Cardiac septum (tissue), 1 donor: ENCODE data around the gene LRRC7. TPM values are rescaled to one million over a fixed set of nuclear protein-coding genes. Genes with fewer than 3 reads are reported as not detected.

ENCODE experiments used
- DNase-seq: peaks from one replicate; pipeline ENCODE4 v3.0.0-alpha.2; 2020; ENCODE audit warnings: low spot score
- intact Hi-C: fragments of 100-400 bp; cut with DNase I; formaldehyde crosslinking; loops from one replicate; pipeline ENCODE4 v1.14.0; 2022
- total RNA-seq: library from RNA; stranded (reverse); fragmentation: NEBNext Ultra II Directional; extraction: Animal tissue kit (Norgen Biotek cat#: 25700); gene quantifications from one replicate; pipeline ENCODE4 v1.2.1, GENCODE V29; 2021
- donor health status: DM: no; HTN: no; CAD: no.

Gene LRRC7
- total RNA-seq, 1 donor from 2014 or later = 0.11 TPM

GRCh38 chr1:69747207-69747606 lies 179.5 kb downstream of the LRRC7 start:
- DNase-seq = no peak
- intact Hi-C loops = no loop called here

DNA sequence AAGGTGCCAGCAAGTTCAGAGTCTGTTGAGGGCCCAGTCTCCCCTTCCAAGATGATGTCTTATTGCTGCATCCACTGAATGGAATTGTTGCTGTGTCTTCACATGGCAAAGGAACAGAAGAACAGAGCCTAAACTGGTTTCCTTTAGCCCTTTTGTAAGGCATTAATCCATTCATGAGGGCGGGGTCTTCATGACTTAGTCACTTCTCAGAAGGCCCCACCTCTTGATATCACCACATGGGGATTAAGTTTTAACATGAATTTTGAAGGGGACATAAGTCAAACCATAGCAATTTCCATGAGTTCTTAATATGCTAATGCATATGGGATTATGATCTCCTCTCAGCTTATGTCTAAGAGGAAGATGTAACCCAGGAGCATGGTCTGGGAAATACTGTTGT lies 182.9 kb downstream of the LRRC7 start:
- intact Hi-C loops = no loop called here

DNA sequence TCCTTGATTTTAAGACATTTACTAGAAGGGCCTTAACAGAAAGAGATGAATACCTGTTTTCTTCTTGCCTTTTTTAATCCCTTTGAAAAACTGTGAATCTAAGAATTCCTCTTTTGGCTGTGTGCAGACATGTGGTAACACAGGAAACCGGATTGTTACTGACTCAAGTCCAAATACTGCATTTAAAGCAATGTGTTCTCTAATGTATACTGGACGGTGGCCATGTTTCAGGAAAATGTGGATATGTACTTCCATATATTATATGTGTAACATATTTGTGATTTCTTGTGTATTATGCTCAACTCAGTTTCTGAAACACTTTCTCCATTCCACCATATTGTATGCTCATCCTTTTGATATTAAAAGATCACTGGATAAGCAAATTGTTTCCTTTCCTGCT lies 185.1 kb downstream of the LRRC7 start:
- DNase-seq = no peak
- intact Hi-C loops = no loop called here

More for the DNA sequence above, 182.9 kb downstream of the LRRC7 start:
- DNase-seq = no peak

DNA sequence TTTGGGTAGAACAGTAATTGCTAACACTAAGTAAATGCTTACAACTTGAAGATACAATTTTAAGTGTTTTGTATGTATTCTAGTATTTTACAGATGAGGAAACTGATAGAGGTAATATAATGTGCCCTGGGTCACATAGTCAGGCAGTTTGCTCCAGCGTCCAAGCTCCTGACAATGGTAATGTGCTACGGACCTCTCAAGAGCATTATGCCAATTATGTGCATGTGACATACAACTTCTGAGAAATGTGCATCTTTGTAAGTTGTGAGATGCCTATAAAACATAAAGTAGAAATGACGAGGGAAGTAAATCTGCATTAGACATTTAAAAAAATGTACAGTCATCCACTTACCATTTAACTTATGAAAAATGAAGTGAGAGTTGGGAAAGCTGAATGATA lies 186.8 kb downstream of the LRRC7 start:
- no peak for DNase-seq

DNA sequence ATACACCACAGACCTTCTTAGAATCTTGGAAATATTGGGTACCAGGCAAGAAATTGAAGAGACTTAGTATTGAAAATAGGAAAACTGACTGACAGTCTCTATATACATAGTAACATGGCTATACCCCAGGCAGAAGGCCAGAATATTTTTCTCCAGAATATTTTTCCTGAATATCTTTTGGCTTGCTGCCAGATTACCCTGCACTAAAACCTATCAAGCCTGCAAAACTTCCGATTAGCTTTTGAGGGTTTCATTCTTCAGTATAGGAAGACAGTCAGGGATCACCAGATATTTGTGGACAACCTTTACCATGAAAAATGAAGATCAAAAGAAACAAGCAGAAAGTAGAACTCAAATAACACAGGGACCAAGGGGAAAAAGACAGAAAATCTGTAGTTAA lies 187.9 kb downstream of the LRRC7 start:
- intact Hi-C loops = no loop called here
- DNase-seq = no peak

More for the DNA sequence above, 186.8 kb downstream of the LRRC7 start:
- intact Hi-C loops = no loop called here

DNA sequence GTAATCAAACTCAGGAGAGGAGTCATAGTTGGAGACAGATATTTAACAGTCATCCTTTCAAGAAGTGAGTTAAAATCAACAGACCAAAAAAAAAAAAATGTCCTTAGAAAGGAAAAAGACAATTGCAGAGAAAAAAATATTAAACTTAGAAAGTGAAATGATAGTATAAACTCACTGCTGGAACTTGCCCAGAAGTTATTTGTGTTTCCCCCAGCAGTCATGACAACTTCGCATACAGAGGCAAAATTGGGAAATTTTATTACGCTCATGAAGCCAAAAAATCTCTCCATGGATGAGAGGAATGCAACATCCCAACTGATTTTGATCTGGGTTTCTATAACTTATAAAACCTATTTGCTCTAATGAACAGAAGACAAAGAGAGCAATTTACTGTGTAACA lies 198.2 kb downstream of the LRRC7 start:
- intact Hi-C loops = no loop called here
- no peak for DNase-seq

GRCh38 chr1:69766431-69767180 lies 198.9 kb downstream of the LRRC7 start:
- DNase-seq = no peak
- intact Hi-C loops = no loop called here

GRCh38 chr1:69776555-69776954 lies 208.8 kb downstream of the LRRC7 start:
- intact Hi-C loops = no loop called here
- DNase-seq = no peak

GRCh38 chr1:69777423-69777822 lies 209.7 kb downstream of the LRRC7 start:
- DNase-seq = no peak
- intact Hi-C loops = no loop called here

- DNase-seq = no peak
- intact Hi-C loops = no loop called here
Measured at GRCh38 chr1:69777971-69778370, 210.2 kb downstream of the LRRC7 start.

DNA sequence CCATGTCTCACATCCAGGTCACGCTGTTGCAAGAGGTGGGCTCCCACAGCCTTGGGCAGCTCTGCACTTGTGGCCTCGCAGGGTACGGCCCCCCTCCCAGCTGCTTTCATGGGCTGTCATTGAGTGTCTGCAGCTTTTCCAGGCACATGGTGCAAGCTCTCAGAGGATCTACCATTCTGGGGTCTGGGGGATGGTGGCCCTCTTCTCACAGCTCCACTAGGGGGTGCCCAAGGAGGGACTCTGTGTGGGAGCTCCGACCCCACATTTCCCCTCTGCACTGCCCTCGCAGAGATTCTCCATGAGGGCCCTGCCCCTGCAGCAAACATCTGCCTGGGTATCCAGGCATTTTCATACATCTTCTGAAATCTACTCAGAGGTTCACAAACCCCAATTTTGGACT lies 219.4 kb downstream of the LRRC7 start:
- intact Hi-C loops = no loop called here
- no peak for DNase-seq

GRCh38 chr1:69791311-69791710 lies 223.6 kb downstream of the LRRC7 start:
- no peak for DNase-seq
- intact Hi-C loops = no loop called here

DNA sequence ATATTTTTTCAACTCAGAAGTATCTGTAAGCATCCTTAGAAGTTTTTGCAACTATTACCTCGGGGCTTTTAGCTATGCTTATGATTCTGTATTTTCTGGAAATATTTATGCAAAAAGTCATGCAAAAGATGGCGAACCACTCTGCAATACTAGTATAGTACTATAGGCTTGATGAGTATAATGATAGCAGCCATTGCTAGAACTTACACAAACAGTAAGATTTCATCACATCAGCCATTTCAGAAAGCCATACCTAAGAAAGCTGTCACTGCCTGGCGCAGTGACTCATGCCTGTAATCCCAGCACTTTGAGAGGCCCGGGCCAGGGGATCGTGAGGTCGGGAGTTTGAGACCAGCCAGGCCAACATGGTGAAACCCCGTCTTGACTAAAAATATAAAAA lies 227.1 kb downstream of the LRRC7 start:
- intact Hi-C loops = no loop called here

GRCh38 chr1:69814926-69815325 lies 247.2 kb downstream of the LRRC7 start:
- intact Hi-C loops = no loop called here
- DNase-seq = no peak

More for the DNA sequence above, 227.1 kb downstream of the LRRC7 start:
- no peak for DNase-seq

GRCh38 chr1:69824932-69825331 lies 257.2 kb downstream of the LRRC7 start:
- intact Hi-C loops = no loop called here
- no peak for DNase-seq

- no peak for DNase-seq
- intact Hi-C loops = no loop called here
Measured at GRCh38 chr1:69827732-69828131, 260.0 kb downstream of the LRRC7 start.

GRCh38 chr1:69833536-69833935 lies 265.8 kb downstream of the LRRC7 start:
- intact Hi-C loops = no loop called here

DNA sequence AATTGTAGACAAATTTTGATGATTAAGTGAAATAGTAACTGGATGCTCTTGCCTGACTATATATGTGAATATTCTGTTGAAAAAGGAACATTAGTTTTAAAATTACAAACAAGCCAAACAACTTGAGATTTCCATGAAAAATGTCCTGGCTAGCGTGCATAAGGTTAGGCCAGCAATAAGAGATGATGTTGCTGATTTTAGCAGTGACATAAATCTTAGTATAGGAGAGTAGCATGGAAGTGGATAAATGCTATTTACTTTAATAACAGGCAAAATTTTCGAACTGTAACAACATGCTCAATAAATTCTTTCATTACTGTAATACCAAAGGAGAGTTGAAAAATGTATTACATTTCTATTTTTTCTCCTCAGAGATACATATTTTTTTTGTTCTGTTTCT lies 266.6 kb downstream of the LRRC7 start:
- intact Hi-C loops = no loop called here
- DNase-seq = no peak

More at GRCh38 chr1:69833536-69833935, 265.8 kb downstream of the LRRC7 start:
- DNase-seq = no peak

GRCh38 chr1:69835955-69836354 lies 268.2 kb downstream of the LRRC7 start:
- no peak for DNase-seq
- intact Hi-C loops = no loop called here

DNA sequence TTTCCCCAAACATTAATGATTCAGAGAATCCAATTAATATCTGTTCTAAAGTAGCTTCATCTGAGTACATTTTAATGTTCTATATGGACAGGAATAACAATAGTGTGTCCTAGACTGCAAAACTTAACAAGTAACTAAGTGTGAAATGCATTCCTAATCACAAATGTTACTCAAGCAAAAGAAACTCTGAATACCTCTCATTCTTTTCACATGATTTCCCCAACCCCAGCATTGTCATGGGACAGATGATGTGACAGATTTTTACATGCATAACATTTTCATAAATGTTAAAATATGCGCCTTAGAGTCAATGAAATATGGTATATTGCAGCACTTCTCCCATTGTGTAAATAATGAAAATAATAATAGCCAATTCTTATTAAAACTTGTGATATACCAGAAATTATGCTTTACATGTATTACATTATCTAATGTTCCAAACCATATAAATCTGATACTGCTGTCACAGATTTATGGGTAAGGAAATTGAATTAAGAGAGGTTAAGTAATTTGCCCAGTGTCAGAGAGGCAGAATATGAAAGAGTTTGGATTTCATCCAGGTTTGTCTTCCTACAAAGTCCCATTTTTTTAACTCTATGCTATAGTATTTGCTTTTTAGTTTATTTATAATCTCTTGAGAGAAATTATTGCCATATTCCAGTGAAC lies 269.4 kb downstream of the LRRC7 start:
- intact Hi-C loops = no loop called here
- DNase-seq = no peak

DNA sequence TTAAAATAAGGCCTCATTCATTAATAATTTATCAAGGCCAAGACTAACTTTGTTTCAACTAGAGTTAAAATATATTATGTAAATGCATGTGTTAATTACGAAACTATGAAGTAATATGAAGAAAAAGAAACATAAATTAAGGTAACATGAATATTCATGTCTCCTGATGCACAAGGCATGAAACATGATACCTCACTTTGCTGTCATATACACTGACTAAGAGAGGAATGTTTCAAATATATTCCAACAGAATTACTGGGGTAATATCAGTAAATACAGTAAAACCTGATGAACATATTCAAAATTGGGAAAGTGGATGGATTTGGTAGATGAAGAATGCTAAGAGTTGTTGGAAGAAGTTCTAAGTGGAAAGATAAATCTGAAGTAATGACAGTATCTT lies 274.6 kb downstream of the LRRC7 start:
- no peak for DNase-seq
- intact Hi-C loops = no loop called here
